HepG2 (cell line): ENCODE data around the gene C16orf89. TPM values are rescaled to one million over a fixed set of nuclear protein-coding genes. Genes with fewer than 3 reads are reported as not detected.

Experiments used
- ATAC-seq: fragments of 200-7000 bp; cut with Tn5 transposase; 3 replicates; pipeline ENCODE4 v1.9.1; 2020; ENCODE audit warnings: mild to moderate bottlenecking, moderate library complexity
- BruUV-seq: library from RNA; stranded (reverse); fragments of 400-500 nt; replicated peaks from 2 replicates; lab custom pipeline; 2021; lab: Mats Ljungman, UMichigan
- CTCF ChIA-PET: fragments of 300-600 bp; formaldehyde crosslinking; extraction: SDS; loops from one replicate; lab custom pipeline; 2021; ENCODE audit warnings: low total read pairs, inconsistent platforms, low intra/inter-chr PET ratio; lab: Yijun Ruan, JAX
- POLR2A ChIA-PET: fragments of 350-600 bp; sonication (Branson Sonifier 250); formaldehyde crosslinking; loops from one replicate; lab custom pipeline; 2020; ENCODE audit warnings: antibody characterized with exemption, inconsistent platforms; lab: Yijun Ruan, JAX
- DNase-seq: peaks from one replicate; pipeline ENCODE4 v3.0.0-alpha.2; 2015; ENCODE audit warnings: low spot score
- FAIRE-seq: peaks from 3 replicates; lab custom pipeline; 2011; peaks lifted over from hg19 to GRCh38; lab: Jason Lieb, UNC
- H2AFZ ChIP-seq: one replicate; pipeline ENCODE4 v1.6.1; 2011; ENCODE audit warnings: low read length, inconsistent platforms
- H3K27ac ChIP-seq: fragments of 300-600 bp; 3 replicates; pipeline ENCODE4 v1.8.0; 2011; ENCODE audit warnings: mixed run types, mild to moderate bottlenecking, mixed read lengths, low read length, inconsistent platforms; ENCODE audit not compliant: insufficient read depth; ENCODE audit errors: extremely low read length
- H3K27me3 ChIP-seq, 2 experiments: fragments of 200-600 bp in 1 of 2; 2 replicates in 1 of 2; 3 replicates in 1 of 2; pipeline versions ENCODE4 v1.6.0 to v1.8.0; 2011; ENCODE audit warnings: low read length in 2 of 2, mild to moderate bottlenecking in 2 of 2, moderate library complexity in 2 of 2, inconsistent platforms in 1 of 2; ENCODE audit not compliant: insufficient read depth in 2 of 2, control insufficient read depth in 1 of 2
- H3K36me3 ChIP-seq, 2 experiments: fragments of 200-600 bp in 1 of 2; replicated peaks in 1 of 2; 2 replicates in 1 of 2; 3 replicates in 1 of 2; pipeline versions ENCODE4 v1.5.1 to v1.8.0; 2011; ENCODE audit warnings: low read length in 2 of 2, inconsistent platforms in 1 of 2; ENCODE audit not compliant: insufficient read depth in 2 of 2, control insufficient read depth in 1 of 2
- H3K4me1 ChIP-seq: 2 replicates; pipeline ENCODE4 v1.5.1; 2012; ENCODE audit warnings: low read length, inconsistent platforms; ENCODE audit not compliant: insufficient read depth
- H3K4me2 ChIP-seq: 2 replicates; pipeline ENCODE4 v1.6.0; 2011; ENCODE audit warnings: low read depth, low read length, inconsistent platforms
- H3K4me3 ChIP-seq, 3 experiments: fragments of 200-600 bp in 1 of 3; sonication (generic), shearing (Covaris generic) in 1 of 3; replicated peaks in 1 of 3; 2 replicates each; pipeline ENCODE4 v1.5.1; 2011 to 2016; ENCODE audit warnings: low read length in 3 of 3, inconsistent platforms in 2 of 3, low read depth in 2 of 3, mild to moderate bottlenecking in 2 of 3, control low read depth in 1 of 3, mixed read lengths in 1 of 3; ENCODE audit not compliant: insufficient read depth in 1 of 3
- H3K79me2 ChIP-seq: one replicate; pipeline ENCODE4 v1.6.1; 2011; ENCODE audit warnings: low read length, inconsistent platforms; ENCODE audit not compliant: insufficient read depth
- H3K9ac ChIP-seq: 2 replicates; pipeline ENCODE4 v1.6.0; 2011; ENCODE audit warnings: mild to moderate bottlenecking, low read depth, low read length, inconsistent platforms; ENCODE audit not compliant: insufficient read depth
- H3K9me3 ChIP-seq: 2 replicates; pipeline ENCODE4 v1.5.1; 2012; ENCODE audit warnings: mild to moderate bottlenecking, low read length
- H4K20me1 ChIP-seq: 2 replicates; pipeline ENCODE4 v1.6.0; 2011; ENCODE audit warnings: inconsistent platforms, mild to moderate bottlenecking, low read length, moderate library complexity; ENCODE audit not compliant: insufficient read depth
- ADNP ChIP-seq: sonication (generic); formaldehyde crosslinking; IDR thresholded peaks from 2 replicates; pipeline ENCODE4 v1.4.0; 2020; ENCODE audit warnings: missing genetic modification reagents
- CEBPB ChIP-seq: IDR thresholded peaks from 2 replicates; pipeline ENCODE4 v1.6.1; 2011; ENCODE audit warnings: low read depth, low read length, improper control_type of control experiment, borderline replicate concordance
- GZF1 ChIP-seq: sonication (generic); formaldehyde crosslinking; IDR thresholded peaks from 2 replicates; pipeline ENCODE4 v1.5.1; 2020; ENCODE audit warnings: mild to moderate bottlenecking, missing genetic modification reagents
- RFXAP ChIP-seq: sonication (generic); formaldehyde crosslinking; IDR thresholded peaks from 2 replicates; pipeline ENCODE4 v1.4.0; 2020; ENCODE audit warnings: missing genetic modification reagents, borderline replicate concordance
- SOX5 ChIP-seq: IDR thresholded peaks from 2 replicates; pipeline ENCODE4 v1.6.1; 2016; ENCODE audit warnings: borderline replicate concordance
- ZNF530 ChIP-seq: sonication (generic); formaldehyde crosslinking; IDR thresholded peaks from 2 replicates; pipeline ENCODE4 v1.5.0; 2020; ENCODE audit warnings: low read depth, mild to moderate bottlenecking, missing genetic modification reagents
- WGBS: methylation state at CpG from one replicate; pipeline ENCODE4 v1.1.6; 2017; ENCODE audit warnings: low lambda C conversion rate; 5-methylcytosine and 5-hydroxymethylcytosine counted together
- in situ Hi-C: cut with HindIII; loops from 2 replicates; pipeline ENCODE4 v1.10.0; 2017; ENCODE audit warnings: low pct_unique_long_range_greater_than_20kb; ENCODE audit not compliant: extremely low pct_ligation_motif_present
- intact Hi-C: fragments of 100-400 bp; cut with micrococcal nuclease; formaldehyde crosslinking; loops from one replicate; pipeline ENCODE4 v1.10.0; 2022; ENCODE audit not compliant: unreplicated experiment
- polyA plus RNA-seq, 8 experiments: library from polyadenylated mRNA; depleted of rRNA in 3 of 8; stranded (reverse) in 7 of 8; unstranded in 1 of 8; fragments of >200 nt; fragmentation: Illumina TruSeq in 4 of 8; extraction: Trizol in 4 of 8; gene quantifications; 2 replicates each; pipeline versions ENCODE4 v1.2.1 to v1.2.3, GENCODE V29; 2011 to 2016; ENCODE audit warnings: low read depth in 4 of 8, missing spikeins in 1 of 8, mixed read lengths in 1 of 8; ENCODE audit not compliant: insufficient read depth in 1 of 8
- total RNA-seq, 5 experiments: library from RNA; depleted of rRNA; stranded (reverse); fragments of >200 nt; fragmentation: Illumina TruSeq; extraction: Trizol; gene quantifications; 2 replicates each; pipeline ENCODE4 v1.2.3, GENCODE V29; 2016; ENCODE audit warnings: low read depth in 1 of 5
- TF ChIP-seq, protein P1 (sequence below): sonication (generic); formaldehyde crosslinking; IDR thresholded peaks from 2 replicates; pipeline ENCODE4 v1.5.1; 2020; ENCODE audit warnings: missing genetic modification reagents, mild to moderate bottlenecking, borderline replicate concordance
- TF ChIP-seq, protein P2 (sequence below): sonication (generic); formaldehyde crosslinking; IDR thresholded peaks from 2 replicates; pipeline ENCODE4; 2020; ENCODE audit warnings: missing genetic modification reagents, mild to moderate bottlenecking, borderline replicate concordance
- TF ChIP-seq, protein P3 (sequence below): IDR thresholded peaks from 2 replicates; pipeline ENCODE4 v1.6.1; 2012; ENCODE audit warnings: low read length, improper control_type of control experiment

C16orf89 gene
- total and polyA plus RNA-seq, 2 of the 13 experiments (the other 11 are each of a cell fraction or from before 2014, with no cell fraction given), result 1.9 to 3.4 TPM

DNA sequence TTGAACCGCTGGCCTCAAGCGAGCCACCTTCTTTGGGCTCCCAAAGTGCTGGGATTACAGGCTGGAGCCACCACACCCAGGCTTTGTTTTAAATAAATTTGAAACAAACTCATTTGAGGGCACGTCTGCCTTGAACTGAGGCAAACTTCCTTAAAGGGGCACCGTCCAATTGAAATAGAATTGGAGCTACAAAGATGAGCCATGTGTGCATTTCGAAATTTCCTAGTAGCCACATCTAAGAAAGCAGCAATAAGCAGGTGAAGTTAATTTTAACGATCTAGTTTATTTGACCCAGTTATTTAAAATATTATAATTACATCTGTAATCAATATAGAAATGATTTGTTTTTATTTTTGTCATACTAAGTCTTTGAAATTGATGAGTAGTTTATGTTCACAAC lies 755 bp upstream of the C16orf89 start:
- BruUV-seq, result no TSS peak
- H3K9me3 ChIP-seq, result no peaks in the 10 kb centered on the region
- H3K79me2 ChIP-seq, result no peaks in the 10 kb centered on the region
- intact Hi-C loops (no loop called here), in situ Hi-C loops (no loop called here)
- no peaks in the 10 kb centered on the region for H4K20me1 ChIP-seq
- peak overlapping the region; percentile 76; the same call in 1 of the 2 replicates for H3K4me2 ChIP-seq
- peaks cover 28% of the 10 kb centered on the region for H3K4me1 ChIP-seq
- ChIA-PET CTCF (no interaction called here), POLR2A (no interaction called here)
- H2AFZ ChIP-seq, result no peak overlapping the region
- peaks cover 0 to 21% of the 10 kb centered on the region in 2 experiments; a peak in 2 of 5 replicates for H3K27me3 ChIP-seq
- H3K9ac ChIP-seq, result no peak overlapping the region
- DNase-seq (no peak), ATAC-seq (no peak), FAIRE-seq (no peak)
- H3K36me3 ChIP-seq, result no peaks in the 10 kb centered on the region
- TF ChIP-seq ZNF530 (CRISPR knock-in tag) (no peak), RFXAP (CRISPR knock-in tag) (0 out of 2 replicates have a peak, but pooled peaks have one; percentile 15)
- TF ChIP-seq, protein P1, sequence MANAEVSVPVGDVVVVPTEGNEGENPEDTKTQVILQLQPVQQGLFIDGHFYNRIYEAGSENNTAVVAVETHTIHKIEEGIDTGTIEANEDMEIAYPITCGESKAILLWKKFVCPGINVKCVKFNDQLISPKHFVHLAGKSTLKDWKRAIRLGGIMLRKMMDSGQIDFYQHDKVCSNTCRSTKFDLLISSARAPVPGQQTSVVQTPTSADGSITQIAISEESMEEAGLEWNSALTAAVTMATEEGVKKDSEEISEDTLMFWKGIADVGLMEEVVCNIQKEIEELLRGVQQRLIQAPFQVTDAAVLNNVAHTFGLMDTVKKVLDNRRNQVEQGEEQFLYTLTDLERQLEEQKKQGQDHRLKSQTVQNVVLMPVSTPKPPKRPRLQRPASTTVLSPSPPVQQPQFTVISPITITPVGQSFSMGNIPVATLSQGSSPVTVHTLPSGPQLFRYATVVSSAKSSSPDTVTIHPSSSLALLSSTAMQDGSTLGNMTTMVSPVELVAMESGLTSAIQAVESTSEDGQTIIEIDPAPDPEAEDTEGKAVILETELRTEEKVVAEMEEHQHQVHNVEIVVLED (CRISPR knock-in tag), result peak; percentile 8; the same call in 1 of the 2 replicates
- WGBS, result 47% methylated on average over 6 of the region's 6 CpGs
- no peak overlapping the region for H3K27ac ChIP-seq
- no peak overlapping the region for H3K4me3 ChIP-seq

DNA sequence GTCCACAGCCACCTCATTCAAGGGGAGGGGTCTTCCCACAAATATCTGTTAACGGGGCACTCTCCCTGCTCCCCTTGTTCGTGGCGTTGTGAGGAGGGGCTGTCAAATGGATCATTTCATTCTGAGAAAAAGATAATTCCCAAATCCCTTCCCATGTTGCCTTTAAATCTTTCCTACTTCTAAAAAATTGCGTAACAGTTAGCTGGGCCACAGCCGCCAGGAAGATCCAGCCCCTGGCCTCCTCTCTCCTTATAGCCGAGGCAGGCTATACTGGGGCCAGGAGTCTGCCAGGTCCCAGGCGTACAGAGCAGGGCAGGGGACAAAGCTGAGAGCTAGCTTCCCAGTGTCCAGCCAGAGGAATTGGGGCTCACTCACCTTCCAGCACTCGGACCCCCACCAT lies 430 bp downstream of the C16orf89 start:
- DNase-seq (no peak), FAIRE-seq (no peak), ATAC-seq (peak; percentile 72)
- in situ Hi-C loops (no loop called here), intact Hi-C loops (no loop called here)
- Histone ChIP-seq H3K36me3 (no peaks in the 10 kb centered on the region), H3K4me3 (peak overlapping the region in 2 of 3 experiments; percentile 7 to 63; a peak in 2 of 6 replicates), H3K9me3 (no peaks in the 10 kb centered on the region), H3K27ac (no peak overlapping the region), H2AFZ (peak overlapping the region; percentile 18), H3K4me1 (peaks cover 21% of the 10 kb centered on the region), H4K20me1 (no peaks in the 10 kb centered on the region), H3K4me2 (peak overlapping the region; percentile 76), H3K9ac (peak overlapping the region; percentile 39), H3K79me2 (no peaks in the 10 kb centered on the region), H3K27me3 (peaks cover 0 to 21% of the 10 kb centered on the region in 2 experiments; a peak in 2 of 5 replicates)
- CTCF ChIA-PET, result no interaction called here
- no TSS peak for BruUV-seq
- POLR2A ChIA-PET, result interaction anchor here (0.8 to 1.1 kb wide), 2 partner anchors 29 to 31 kb away, joined by 3 to 4 read pairs; partner anchors contain the start of gene NAGPA
- WGBS, result 34% methylated on average over 8 of the region's 8 CpGs
- no peak for TF ChIP-seq SOX5 (CRISPR knock-in tag)
- peak; percentile 94 for TF ChIP-seq CEBPB
- TF ChIP-seq GZF1, result 0 out of 2 replicates have a peak, but pooled peaks have one; percentile 52
- no peak for TF ChIP-seq ADNP (CRISPR knock-in tag)
- TF ChIP-seq, protein P2, sequence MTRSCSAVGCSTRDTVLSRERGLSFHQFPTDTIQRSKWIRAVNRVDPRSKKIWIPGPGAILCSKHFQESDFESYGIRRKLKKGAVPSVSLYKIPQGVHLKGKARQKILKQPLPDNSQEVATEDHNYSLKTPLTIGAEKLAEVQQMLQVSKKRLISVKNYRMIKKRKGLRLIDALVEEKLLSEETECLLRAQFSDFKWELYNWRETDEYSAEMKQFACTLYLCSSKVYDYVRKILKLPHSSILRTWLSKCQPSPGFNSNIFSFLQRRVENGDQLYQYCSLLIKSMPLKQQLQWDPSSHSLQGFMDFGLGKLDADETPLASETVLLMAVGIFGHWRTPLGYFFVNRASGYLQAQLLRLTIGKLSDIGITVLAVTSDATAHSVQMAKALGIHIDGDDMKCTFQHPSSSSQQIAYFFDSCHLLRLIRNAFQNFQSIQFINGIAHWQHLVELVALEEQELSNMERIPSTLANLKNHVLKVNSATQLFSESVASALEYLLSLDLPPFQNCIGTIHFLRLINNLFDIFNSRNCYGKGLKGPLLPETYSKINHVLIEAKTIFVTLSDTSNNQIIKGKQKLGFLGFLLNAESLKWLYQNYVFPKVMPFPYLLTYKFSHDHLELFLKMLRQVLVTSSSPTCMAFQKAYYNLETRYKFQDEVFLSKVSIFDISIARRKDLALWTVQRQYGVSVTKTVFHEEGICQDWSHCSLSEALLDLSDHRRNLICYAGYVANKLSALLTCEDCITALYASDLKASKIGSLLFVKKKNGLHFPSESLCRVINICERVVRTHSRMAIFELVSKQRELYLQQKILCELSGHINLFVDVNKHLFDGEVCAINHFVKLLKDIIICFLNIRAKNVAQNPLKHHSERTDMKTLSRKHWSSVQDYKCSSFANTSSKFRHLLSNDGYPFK (CRISPR knock-in tag), result 0 out of 2 replicates have a peak, but pooled peaks have one; percentile 14
- TF ChIP-seq, protein P3, sequence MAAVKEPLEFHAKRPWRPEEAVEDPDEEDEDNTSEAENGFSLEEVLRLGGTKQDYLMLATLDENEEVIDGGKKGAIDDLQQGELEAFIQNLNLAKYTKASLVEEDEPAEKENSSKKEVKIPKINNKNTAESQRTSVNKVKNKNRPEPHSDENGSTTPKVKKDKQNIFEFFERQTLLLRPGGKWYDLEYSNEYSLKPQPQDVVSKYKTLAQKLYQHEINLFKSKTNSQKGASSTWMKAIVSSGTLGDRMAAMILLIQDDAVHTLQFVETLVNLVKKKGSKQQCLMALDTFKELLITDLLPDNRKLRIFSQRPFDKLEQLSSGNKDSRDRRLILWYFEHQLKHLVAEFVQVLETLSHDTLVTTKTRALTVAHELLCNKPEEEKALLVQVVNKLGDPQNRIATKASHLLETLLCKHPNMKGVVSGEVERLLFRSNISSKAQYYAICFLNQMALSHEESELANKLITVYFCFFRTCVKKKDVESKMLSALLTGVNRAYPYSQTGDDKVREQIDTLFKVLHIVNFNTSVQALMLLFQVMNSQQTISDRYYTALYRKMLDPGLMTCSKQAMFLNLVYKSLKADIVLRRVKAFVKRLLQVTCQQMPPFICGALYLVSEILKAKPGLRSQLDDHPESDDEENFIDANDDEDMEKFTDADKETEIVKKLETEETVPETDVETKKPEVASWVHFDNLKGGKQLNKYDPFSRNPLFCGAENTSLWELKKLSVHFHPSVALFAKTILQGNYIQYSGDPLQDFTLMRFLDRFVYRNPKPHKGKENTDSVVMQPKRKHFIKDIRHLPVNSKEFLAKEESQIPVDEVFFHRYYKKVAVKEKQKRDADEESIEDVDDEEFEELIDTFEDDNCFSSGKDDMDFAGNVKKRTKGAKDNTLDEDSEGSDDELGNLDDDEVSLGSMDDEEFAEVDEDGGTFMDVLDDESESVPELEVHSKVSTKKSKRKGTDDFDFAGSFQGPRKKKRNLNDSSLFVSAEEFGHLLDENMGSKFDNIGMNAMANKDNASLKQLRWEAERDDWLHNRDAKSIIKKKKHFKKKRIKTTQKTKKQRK, result no peak
